Mononuclear cell (primary cell): ENCODE measurements around the gene MREG. TPM values are rescaled to one million over a fixed set of nuclear protein-coding genes. Genes with fewer than 3 reads are reported as not detected.

Experiments
- H3K27me3 ChIP-seq: 2 replicates; pipeline ENCODE4 v1.6.0; 2011; ENCODE audit warnings: low read length, control low read depth; ENCODE audit not compliant: insufficient read depth
- H3K4me1 ChIP-seq: 2 replicates; pipeline ENCODE4 v1.5.1; 2011; ENCODE audit warnings: mild to moderate bottlenecking, low read length, control low read depth; ENCODE audit not compliant: insufficient read depth
- H3K4me3 ChIP-seq: 2 replicates; pipeline ENCODE4 v1.5.1; 2011; ENCODE audit warnings: mild to moderate bottlenecking, low read length, moderate library complexity
- H3K9me3 ChIP-seq: 2 replicates; pipeline ENCODE4 v1.5.1; 2011; ENCODE audit warnings: low read depth, mild to moderate bottlenecking, control low read depth, low read length
- total RNA-seq: library from RNA; depleted of rRNA; stranded (reverse); fragments of >200 nt; gene quantifications from one replicate; pipeline ENCODE4 v1.2.3, GENCODE V29; 2012

Gene MREG
- total RNA-seq: 1.9 TPM

DNA sequence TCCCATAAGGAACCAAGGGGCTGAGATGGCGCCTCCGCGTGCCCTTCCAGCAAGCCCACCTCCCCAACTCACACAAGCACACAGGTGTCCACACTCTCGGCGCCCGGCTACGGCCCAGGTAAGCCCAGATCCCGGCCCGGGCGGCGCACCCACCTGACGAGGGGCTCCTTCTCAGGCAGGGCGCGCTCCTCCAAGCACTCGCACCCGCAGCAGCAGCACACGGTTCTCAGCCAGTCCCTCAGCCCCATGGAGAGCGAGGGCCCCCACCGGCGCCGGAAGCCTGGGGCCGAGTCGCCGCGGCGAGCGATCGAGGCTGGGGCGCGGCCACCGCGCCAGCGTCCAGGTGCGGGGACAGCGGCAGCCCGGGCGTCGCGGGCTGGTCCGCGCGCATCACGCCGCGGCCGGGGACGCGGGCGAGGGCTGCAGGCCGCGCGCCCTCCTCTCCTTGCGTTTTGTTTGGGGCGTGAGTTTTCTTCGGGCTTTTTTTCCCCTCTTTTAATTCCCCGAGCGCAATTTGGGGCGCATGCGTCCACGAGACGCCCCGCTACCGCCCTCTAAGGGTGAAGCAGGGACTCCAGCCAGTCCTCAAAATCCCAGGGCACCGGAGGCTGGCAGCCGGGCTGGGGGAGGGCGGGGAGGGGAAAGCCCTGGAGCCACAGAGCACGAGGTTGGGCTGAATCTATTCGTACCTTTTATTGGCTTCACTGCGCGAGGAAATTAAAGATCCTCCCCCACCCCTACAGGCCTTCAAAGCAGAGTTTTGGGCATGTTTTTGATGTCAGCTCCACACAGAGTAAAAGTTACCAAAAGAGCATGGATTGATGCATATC lies at the start of gene MREG:
TSS of gene MREG (minus strand) at position 472 of the 830 bp plus-strand sequence. CDS start at position 248, 224 bp downstream.
- Histone ChIP-seq H3K4me1 (peaks cover 26% of the 10 kb centered on the region), H3K27me3 (no peaks in the 10 kb centered on the region), H3K9me3 (no peaks in the 10 kb centered on the region), H3K4me3 (peak within 1 kb of the TSS; percentile 54)

DNA sequence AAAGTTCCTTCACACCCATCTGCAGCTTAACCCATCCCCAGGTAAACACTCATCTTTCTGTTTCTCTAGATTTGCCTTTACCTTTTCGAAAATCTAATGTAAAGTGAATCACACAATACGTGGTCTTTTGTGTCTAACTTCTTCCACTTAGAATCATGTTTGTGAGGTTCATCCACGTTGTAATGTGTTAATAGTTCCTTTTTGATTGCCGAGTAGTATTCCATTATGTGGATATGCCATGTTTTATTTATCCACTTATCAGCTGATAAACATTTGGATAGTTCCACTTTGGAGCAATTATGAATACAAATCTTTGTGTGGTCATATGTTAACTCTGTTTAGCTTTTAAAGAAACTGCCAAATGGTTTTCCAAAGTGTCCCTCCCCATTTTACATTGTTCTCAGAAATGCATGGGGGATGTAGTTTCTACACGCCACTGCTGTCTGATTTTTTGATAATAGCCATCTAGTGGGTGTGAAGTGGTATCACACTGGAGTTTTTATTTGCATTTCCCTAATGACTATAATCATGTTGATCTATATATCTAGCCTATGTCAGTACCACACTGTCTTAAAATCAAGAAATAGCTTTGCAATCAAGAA lies 46.0 kb upstream of the MREG start:
- H3K27me3 ChIP-seq: no peaks in the 10 kb centered on the region
- H3K4me3 ChIP-seq: no peak overlapping the region
- H3K9me3 ChIP-seq: no peaks in the 10 kb centered on the region
- peaks cover 11% of the 10 kb centered on the region for H3K4me1 ChIP-seq

DNA sequence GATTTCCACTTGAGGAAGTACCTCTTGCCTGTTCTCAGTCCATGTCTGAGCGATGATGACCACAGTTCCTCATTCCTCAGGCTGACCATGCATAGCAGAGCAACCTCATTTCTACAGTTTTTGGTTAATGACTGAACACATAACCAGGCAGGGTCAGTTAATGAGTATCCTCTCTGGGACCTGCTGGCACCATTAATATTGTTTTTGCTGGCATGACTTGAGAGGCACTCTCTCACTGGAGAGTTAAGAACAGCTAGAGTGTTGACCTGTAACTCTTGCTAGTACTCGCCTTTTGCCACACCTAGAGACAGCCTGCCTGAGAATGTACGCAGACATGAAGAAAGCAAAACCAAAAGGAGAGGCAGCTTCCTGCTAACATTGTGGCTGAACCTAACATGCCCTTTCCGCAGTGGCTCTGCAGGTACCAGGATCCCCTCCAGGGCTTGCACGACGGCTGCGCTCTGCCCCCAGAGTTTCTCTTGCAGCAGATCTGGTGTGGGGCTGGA lies 44.4 kb upstream of the MREG start:
- Histone ChIP-seq H3K4me3 (peak overlapping the region; percentile 3), H3K9me3 (no peaks in the 10 kb centered on the region), H3K4me1 (peaks cover 11% of the 10 kb centered on the region), H3K27me3 (no peaks in the 10 kb centered on the region)

- Histone ChIP-seq H3K4me3 (no peak overlapping the region), H3K27me3 (no peaks in the 10 kb centered on the region), H3K4me1 (peaks cover 11% of the 10 kb centered on the region), H3K9me3 (no peaks in the 10 kb centered on the region)
Observed at GRCh38 chr2:216056739-216057138, 43.4 kb upstream of the MREG start.

GRCh38 chr2:216055680-216056079 lies 42.3 kb upstream of the MREG start:
- Histone ChIP-seq H3K4me1 (peaks cover 11% of the 10 kb centered on the region), H3K4me3 (no peak overlapping the region), H3K27me3 (no peaks in the 10 kb centered on the region), H3K9me3 (no peaks in the 10 kb centered on the region)

- Histone ChIP-seq H3K9me3 (no peaks in the 10 kb centered on the region), H3K4me1 (peaks cover under 1% of the 10 kb centered on the region), H3K27me3 (no peaks in the 10 kb centered on the region), H3K4me3 (no peak overlapping the region)
Observed at GRCh38 chr2:216052420-216052819, 39.1 kb upstream of the MREG start.

GRCh38 chr2:216051350-216051749 lies 38.0 kb upstream of the MREG start:
- Histone ChIP-seq H3K27me3 (no peaks in the 10 kb centered on the region), H3K4me1 (no peaks in the 10 kb centered on the region), H3K4me3 (no peak overlapping the region), H3K9me3 (no peaks in the 10 kb centered on the region)

DNA sequence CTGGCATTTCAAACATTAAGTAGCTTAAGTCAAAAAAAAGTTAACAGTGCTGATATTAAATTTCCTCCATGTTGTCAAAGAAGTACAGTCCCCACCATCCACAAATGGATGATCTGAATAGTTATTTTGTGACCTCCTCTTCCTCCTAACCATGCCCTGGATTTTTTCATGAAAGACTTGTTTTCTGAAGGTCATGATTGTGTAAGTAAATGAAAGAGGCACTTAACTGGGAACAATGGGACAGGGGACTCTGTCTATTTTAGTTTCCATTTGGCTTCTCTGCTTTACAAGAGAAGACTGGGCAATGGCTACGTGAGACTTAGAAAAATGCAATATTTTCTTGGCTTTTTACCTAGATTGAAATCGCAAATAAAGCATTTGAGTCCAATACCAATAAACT lies 36.1 kb upstream of the MREG start:
- no peaks in the 10 kb centered on the region for H3K9me3 ChIP-seq
- H3K4me3 ChIP-seq: no peak overlapping the region
- H3K27me3 ChIP-seq: no peaks in the 10 kb centered on the region
- H3K4me1 ChIP-seq: no peaks in the 10 kb centered on the region

- Histone ChIP-seq H3K9me3 (no peaks in the 10 kb centered on the region), H3K27me3 (no peaks in the 10 kb centered on the region), H3K4me1 (no peaks in the 10 kb centered on the region), H3K4me3 (no peak overlapping the region)
Observed at GRCh38 chr2:216047397-216047796, 34.0 kb upstream of the MREG start.

- Histone ChIP-seq H3K9me3 (no peaks in the 10 kb centered on the region), H3K4me3 (no peak overlapping the region), H3K4me1 (no peaks in the 10 kb centered on the region), H3K27me3 (no peaks in the 10 kb centered on the region)
Observed at GRCh38 chr2:216044883-216045486, 31.6 kb upstream of the MREG start.

DNA sequence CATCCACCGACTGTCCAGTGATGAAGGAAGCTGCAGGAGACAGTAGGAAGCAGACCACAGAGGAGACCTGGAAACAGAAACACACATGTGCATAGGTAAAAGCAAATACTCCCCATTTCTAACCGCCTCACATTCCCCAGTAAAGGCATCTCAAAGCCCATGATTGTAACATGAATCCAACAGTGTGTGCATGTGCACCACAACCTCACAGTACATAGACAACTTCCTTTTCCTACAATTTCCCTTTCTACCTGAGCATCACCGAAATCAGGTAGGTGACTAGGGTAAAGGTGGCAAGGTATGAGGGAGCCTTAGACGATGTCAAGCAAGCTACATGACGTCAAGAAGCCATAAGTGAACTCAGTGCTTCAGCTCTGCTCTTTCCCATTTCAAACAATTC lies 30.6 kb upstream of the MREG start:
- H3K27me3 ChIP-seq: no peaks in the 10 kb centered on the region

GRCh38 chr2:216041438-216041837 lies 28.1 kb upstream of the MREG start:
- Histone ChIP-seq H3K4me3 (no peak overlapping the region), H3K4me1 (no peaks in the 10 kb centered on the region), H3K9me3 (no peaks in the 10 kb centered on the region), H3K27me3 (no peaks in the 10 kb centered on the region)

More for the DNA sequence above, 30.6 kb upstream of the MREG start:
- no peaks in the 10 kb centered on the region for H3K4me1 ChIP-seq
- no peaks in the 10 kb centered on the region for H3K9me3 ChIP-seq
- H3K4me3 ChIP-seq: no peak overlapping the region

DNA sequence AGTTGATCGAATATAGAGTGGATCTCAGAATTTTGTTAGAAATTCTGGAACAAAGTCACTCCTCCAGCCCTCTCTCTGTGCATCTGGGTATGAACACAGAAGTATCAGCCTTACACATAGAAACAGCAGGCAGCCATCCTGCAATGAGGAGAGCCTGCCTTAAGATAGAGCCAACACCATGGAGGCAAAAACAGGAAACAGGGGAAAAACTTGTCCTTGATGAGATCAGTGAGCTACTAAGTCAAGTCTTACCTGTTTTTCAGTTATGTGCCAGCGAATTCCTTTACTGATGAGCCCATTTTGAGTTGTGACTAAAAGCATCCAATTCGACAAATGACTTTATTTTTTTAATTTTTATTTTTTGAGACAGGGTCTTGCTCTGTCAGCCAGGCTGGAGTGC lies 26.6 kb upstream of the MREG start:
- H3K4me3 ChIP-seq: no peak overlapping the region
- H3K4me1 ChIP-seq: no peaks in the 10 kb centered on the region
- H3K9me3 ChIP-seq: no peaks in the 10 kb centered on the region
- no peaks in the 10 kb centered on the region for H3K27me3 ChIP-seq

DNA sequence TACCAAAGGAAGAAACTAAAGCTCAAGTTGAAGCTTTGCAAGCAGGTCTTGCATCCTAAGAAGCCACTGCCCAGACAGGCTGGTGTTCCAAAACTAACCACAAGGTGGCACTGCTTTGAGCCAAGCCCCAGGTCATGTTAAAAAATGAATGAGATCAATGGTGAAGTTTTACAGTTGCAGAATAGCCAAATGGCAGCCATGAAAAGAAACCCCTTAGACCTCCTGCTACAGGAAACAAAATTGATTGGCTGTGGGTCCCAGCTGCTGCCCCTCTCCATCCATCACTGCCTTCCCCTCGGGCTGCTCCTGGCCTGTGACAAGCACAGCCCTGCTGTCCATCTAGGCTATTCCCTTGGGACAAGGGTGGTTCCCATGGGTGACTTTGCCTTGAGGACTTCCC lies 20.7 kb upstream of the MREG start:
- H3K4me1 ChIP-seq: no peaks in the 10 kb centered on the region
- no peaks in the 10 kb centered on the region for H3K9me3 ChIP-seq
- no peaks in the 10 kb centered on the region for H3K27me3 ChIP-seq
- H3K4me3 ChIP-seq: no peak overlapping the region

DNA sequence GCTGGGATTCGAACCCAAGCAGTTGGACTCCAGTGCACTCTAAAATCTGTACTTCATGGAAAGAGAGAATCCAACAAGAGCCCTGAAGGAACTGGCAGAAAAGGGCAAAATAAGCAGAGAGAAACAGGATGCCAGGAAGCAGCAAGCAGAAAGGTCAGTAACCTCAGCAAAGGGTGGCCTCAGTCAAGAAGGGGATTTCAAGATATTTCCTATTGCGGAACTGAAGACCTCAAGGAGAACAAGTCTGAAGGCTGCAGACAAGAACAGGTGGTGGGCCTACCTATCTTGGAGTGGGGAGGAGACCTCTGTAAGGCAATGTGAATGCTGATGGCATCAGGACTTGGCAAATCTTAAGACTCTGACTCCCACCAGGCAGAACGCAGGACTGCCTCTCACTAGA lies 20.1 kb upstream of the MREG start:
- no peak overlapping the region for H3K4me3 ChIP-seq
- H3K9me3 ChIP-seq: no peaks in the 10 kb centered on the region
- no peaks in the 10 kb centered on the region for H3K4me1 ChIP-seq
- H3K27me3 ChIP-seq: no peaks in the 10 kb centered on the region
